Subcutaneous adipose tissue (tissue), 4 donors: Measurements from ENCODE around the gene C18orf32. TPM values are rescaled to one million over a fixed set of nuclear protein-coding genes. Genes with fewer than 3 reads are reported as not detected.

Source experiments
- total RNA-seq, 4 donors: library from RNA; depleted of rRNA; stranded (reverse); fragments of >200 nt; gene quantifications; one replicate each; pipeline ENCODE4 v1.1.0, GENCODE V29; 2016
- TF ChIP-seq, protein P1 (sequence below): fragments of 450-650 bp; IDR thresholded peaks from one replicate; pipeline ENCODE4 v1.5.1; 2016; ENCODE audit warnings: low read depth, mild to moderate bottlenecking, control low read depth, antibody characterized with exemption, moderate library complexity

The C18orf32 gene
- total RNA-seq, 4 donors from 2014 or later = 22.2 to 55.8 (median 31.4) TPM

DNA sequence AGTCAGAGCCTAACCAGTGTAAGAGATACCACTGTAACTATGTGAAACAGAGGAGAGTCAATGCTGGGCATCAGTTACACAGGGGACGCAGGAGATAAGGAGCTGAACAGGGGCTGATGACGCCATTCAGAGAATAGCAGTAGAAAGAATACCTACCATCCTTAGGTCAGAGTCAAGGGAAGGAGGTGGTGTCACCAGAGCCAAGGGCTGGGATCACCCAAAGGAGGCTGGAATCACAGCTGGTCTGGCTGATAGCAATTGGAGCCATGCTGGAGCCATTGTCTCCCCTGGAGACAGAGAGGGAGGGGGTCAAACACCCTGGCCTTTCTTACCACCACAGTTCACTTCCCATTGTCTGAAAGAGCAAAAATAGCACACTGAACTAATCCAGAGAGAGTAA, 37.3 kb upstream of the C18orf32 start:
- TF ChIP-seq, protein P1, sequence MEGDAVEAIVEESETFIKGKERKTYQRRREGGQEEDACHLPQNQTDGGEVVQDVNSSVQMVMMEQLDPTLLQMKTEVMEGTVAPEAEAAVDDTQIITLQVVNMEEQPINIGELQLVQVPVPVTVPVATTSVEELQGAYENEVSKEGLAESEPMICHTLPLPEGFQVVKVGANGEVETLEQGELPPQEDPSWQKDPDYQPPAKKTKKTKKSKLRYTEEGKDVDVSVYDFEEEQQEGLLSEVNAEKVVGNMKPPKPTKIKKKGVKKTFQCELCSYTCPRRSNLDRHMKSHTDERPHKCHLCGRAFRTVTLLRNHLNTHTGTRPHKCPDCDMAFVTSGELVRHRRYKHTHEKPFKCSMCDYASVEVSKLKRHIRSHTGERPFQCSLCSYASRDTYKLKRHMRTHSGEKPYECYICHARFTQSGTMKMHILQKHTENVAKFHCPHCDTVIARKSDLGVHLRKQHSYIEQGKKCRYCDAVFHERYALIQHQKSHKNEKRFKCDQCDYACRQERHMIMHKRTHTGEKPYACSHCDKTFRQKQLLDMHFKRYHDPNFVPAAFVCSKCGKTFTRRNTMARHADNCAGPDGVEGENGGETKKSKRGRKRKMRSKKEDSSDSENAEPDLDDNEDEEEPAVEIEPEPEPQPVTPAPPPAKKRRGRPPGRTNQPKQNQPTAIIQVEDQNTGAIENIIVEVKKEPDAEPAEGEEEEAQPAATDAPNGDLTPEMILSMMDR = no peak

DNA sequence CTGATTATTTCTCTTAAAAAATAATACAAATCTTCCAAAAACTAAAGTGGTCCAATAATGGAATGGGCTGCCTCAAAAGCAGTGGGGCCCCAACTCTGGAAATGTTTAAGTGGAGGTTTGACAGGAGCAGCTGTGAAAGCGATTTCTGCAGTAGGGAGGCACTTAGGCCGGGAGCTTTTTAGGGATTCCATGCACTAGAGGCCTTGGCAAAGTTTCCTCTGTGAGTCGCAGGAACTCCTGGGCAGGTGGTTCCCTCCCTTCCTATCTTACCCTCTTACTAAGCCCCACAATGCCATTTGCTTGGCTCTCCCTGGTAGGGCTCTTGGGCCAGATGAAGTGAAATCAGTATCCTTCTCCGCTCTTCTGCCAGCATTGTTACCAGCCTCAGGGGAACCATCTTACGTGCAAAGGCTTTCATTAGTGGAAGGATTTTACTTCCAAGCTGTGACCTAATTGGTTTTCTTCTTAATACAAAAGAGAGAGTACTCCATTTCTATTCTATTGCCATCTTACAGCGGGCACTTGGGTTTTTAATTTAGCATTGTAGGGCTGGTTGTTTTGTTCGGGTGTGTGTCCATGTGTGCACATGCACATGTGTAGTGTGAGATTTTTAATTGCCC, 34.3 kb upstream of the C18orf32 start:
- TF ChIP-seq, protein P1 = no peak

DNA sequence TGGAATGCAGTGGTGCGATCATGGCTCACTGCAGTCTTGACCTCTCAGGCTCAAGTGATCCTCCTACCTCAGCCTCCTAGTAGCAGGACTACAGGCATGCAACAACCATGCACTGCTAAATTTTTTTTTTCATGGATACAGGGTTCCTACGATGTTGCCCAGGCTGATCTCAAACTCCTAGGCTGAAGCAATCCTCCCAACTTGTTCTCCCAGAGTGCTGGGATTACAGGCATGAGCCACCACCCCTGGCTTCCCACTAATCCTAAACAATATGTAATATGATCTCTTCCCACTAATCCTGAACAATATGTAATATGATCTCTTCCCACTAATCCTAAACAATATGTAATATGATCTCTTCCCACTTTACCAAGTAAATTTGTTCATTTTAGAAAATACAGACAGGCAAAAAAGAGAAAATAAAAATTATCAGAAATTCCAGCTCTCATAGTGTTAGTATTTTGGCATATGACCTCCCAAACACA, 33.7 kb upstream of the C18orf32 start:
- TF ChIP-seq, protein P1 = no peak

DNA sequence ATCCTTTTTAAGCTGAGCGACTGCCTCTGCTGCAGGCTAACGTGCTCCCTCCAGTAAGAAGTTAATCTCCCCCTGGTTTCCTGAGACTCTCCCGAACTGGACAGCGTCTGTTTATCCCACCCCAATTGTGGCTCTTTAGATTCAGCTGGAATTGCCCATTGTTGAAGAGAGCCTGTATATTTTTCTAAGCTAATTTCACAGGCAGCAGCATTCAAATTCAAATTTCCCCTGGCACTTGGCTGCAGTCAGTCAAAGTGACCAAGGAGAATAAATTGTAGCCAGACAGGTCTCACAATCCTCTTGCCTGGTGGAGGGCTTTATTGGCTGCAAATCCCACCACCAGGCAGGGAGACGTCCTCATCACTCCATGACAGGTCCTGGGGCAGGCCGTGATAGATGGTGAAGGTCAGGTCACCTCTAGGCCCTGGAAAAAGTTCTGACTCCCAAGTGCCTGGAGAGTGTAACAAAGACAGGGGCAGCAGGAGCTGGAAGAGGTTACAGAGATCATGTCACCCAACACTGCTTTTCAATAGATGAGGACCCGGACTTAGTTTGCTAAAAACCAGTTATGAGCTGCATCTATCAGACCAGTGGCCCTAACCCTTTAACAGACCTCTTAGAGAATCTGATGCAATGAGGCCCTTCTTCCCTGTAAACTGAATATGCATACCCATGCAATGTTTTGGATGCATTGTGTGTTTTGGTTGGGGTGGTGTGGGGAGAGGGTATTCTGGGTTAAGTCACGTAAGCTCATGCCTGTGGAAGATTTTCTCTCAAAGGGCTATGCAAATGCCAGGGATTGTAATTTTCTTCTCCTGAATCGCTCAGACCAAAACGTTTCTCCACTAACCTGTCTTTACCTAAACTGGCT, 32.3 kb upstream of the C18orf32 start:
- TF ChIP-seq, protein P1 = no peak

DNA sequence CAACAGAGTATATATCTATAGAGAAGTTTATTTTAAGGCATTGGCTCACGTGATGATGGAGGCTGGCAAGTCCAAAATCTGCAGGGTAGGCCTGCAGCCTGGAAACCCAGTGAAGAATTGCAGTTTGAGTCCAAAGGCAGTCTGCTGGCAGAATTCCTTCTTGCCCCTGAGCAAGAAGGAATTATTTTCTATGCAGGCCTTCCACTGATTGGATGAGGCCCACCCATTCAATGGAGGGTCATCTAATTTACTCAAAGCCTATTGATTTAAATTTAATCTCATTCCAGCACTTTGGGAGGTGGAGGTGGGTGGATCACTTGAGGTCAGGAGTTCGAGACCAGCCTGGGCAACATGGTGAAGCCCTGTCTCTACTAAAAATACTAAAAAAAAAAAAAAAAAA, 30.4 kb upstream of the C18orf32 start:
- TF ChIP-seq, protein P1 = no peak

DNA sequence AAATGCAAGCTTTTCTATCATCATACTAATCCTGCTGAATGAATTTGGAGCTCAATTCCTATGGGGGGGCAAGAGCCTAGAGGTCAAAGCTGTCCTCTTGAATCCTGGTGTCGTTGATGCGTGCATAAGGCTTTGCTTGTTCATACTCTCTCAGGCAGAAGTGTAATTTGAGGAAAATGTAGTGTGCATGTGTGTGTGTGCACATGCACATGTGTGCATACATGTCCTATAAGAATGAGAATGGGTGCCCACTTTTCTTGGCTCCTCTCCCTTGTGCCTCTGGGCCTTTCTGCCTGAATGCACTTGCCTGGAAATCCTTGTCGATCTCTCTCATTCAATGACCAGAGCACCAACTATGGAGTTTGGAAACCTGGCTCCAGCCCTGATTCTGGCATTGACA, 28.5 kb upstream of the C18orf32 start:
- TF ChIP-seq, protein P1 = no peak

DNA sequence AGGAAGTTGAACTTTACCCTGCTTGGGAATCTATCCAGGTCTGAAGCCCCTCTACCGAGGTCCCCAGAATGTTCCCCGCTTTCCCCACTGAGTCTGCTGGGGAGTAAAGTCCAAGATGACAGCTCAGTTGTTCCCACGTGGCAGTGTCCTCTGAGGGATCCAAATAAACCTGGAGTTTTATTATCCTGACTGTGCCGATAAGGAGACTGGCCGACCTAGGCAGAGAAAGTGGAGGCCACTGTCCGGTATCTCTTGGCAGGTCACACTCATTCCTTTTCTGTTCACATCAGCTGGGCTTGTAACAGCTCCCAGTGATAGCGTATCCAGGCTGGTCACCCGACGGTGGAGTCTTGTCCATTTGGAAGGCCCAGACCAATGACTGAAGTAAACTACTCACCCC, 27.5 kb upstream of the C18orf32 start:
- TF ChIP-seq, protein P1 = no peak
